Fibroblast of skin of right quadriceps (primary cell): ENCODE results near the gene MICU2.
A peak's percentile ranks its signal among the peaks of the same experiment; 100 is the strongest.

ENCODE experiments used
- DNase-seq: peaks from one replicate; pipeline ENCODE4 v3.0.0-alpha.2; 2013

The MICU2 gene

GRCh38 chr13:21541271-21541670 lies 62.7 kb downstream of the MICU2 start:
- DNase-seq, result no peak

GRCh38 chr13:21539687-21540086 lies 64.3 kb downstream of the MICU2 start:
- no peak for DNase-seq

- no peak for DNase-seq
Measured at GRCh38 chr13:21538753-21539152, 65.2 kb downstream of the MICU2 start.

GRCh38 chr13:21538280-21538679 lies 65.7 kb downstream of the MICU2 start:
- no peak for DNase-seq

GRCh38 chr13:21537105-21537504 lies 66.9 kb downstream of the MICU2 start:
- DNase-seq, result no peak

- no peak for DNase-seq
Measured at GRCh38 chr13:21534760-21535159, 69.2 kb downstream of the MICU2 start.

GRCh38 chr13:21531455-21531854 lies 72.5 kb downstream of the MICU2 start:
- DNase-seq, result no peak

GRCh38 chr13:21530656-21531055 lies 73.3 kb downstream of the MICU2 start:
- peak; percentile 13 for DNase-seq

- DNase-seq, result no peak
Measured at GRCh38 chr13:21529146-21529893, 74.7 kb downstream of the MICU2 start.

GRCh38 chr13:21528616-21529015 lies 75.4 kb downstream of the MICU2 start:
- peak; percentile 85 for DNase-seq

GRCh38 chr13:21526707-21527540 lies 77.0 kb downstream of the MICU2 start:
- no peak for DNase-seq

GRCh38 chr13:21522847-21523246 lies 81.1 kb downstream of the MICU2 start:
- DNase-seq, result no peak

GRCh38 chr13:21522130-21522529 lies 81.8 kb downstream of the MICU2 start:
- no peak for DNase-seq

- no peak for DNase-seq
Measured at GRCh38 chr13:21518617-21519144, 85.3 kb downstream of the MICU2 start.

- DNase-seq, result no peak
Measured at GRCh38 chr13:21517576-21517975, 86.4 kb downstream of the MICU2 start.

GRCh38 chr13:21516805-21517204 lies 87.2 kb downstream of the MICU2 start:
- no peak for DNase-seq

- DNase-seq, result peak; percentile 69
Measured at GRCh38 chr13:21511849-21512248, 92.1 kb downstream of the MICU2 start.

- DNase-seq, result no peak
Measured at GRCh38 chr13:21504379-21504778, 99.6 kb downstream of the MICU2 start.

GRCh38 chr13:21501686-21502085 lies 102.3 kb downstream of the MICU2 start:
- DNase-seq, result no peak

- no peak for DNase-seq
Measured at GRCh38 chr13:21486322-21486721, 117.6 kb downstream of the MICU2 start.

- no peak for DNase-seq
Measured at GRCh38 chr13:21483748-21484147, 120.2 kb downstream of the MICU2 start.

GRCh38 chr13:21481359-21481758 lies 122.6 kb downstream of the MICU2 start:
- DNase-seq, result no peak

GRCh38 chr13:21478881-21479808 lies 124.8 kb downstream of the MICU2 start:
- peak; percentile 74 for DNase-seq
